OCI-M2 (cell line): ENCODE data around the gene TCF3.
"Not testable (repeated sequence)": the region's sequence is repeated elsewhere in the genome, so short reads cannot be mapped to it uniquely, and the experiment has no call there.

Experiments used
- DNase-seq: peaks from one replicate; lab custom pipeline; 2025; ENCODE audit not compliant: unreplicated experiment; lab: John Stamatoyannopoulos, UW

TCF3 gene

DNA sequence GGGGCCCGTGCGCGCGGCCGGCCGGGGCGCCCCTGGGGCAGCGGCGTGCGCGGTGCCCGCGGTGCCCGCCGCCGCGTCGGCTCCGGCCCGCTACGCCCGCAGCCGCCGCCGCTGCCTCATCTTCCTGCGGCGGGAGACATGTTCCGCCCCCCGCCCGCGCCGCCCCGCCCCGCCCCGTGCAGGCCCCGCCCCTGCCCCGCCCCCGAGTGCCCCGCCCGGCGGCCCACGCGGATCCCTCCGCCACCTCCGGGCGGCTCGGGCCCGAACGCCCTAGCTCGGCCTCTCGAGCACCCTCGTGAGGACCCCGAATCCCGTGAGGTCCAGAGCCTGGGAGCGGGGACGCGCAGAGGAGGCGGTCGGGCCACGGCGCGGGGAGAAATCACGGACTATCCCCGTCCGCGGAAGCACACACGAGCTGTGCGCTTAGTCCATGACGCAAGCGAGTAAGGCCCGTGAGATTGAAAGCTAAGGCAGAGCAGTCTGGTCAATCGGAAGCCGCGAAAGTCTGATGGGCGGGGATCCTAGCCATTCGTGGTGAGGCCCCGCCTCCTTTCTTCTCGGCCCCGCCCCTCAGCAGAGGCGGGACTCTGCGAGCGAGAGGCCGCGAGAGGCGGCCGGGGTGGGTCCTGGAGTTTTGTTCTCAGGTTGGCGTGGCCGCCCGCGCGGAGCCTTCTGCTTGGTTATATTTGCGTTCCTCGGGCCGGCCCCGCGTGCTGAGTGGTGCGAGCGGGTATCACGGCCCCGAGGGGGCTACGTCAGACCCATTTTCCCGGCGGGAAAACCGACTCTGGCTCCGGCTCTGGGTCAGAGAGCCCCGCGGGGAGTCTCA, at the start of gene TCF3:
Gene TCF3 (minus strand): TSS at position 145 of the 829 bp plus-strand sequence. CDS start 2,367 bp downstream, outside the sequence.
- peak; percentile 81 for DNase-seq

DNA sequence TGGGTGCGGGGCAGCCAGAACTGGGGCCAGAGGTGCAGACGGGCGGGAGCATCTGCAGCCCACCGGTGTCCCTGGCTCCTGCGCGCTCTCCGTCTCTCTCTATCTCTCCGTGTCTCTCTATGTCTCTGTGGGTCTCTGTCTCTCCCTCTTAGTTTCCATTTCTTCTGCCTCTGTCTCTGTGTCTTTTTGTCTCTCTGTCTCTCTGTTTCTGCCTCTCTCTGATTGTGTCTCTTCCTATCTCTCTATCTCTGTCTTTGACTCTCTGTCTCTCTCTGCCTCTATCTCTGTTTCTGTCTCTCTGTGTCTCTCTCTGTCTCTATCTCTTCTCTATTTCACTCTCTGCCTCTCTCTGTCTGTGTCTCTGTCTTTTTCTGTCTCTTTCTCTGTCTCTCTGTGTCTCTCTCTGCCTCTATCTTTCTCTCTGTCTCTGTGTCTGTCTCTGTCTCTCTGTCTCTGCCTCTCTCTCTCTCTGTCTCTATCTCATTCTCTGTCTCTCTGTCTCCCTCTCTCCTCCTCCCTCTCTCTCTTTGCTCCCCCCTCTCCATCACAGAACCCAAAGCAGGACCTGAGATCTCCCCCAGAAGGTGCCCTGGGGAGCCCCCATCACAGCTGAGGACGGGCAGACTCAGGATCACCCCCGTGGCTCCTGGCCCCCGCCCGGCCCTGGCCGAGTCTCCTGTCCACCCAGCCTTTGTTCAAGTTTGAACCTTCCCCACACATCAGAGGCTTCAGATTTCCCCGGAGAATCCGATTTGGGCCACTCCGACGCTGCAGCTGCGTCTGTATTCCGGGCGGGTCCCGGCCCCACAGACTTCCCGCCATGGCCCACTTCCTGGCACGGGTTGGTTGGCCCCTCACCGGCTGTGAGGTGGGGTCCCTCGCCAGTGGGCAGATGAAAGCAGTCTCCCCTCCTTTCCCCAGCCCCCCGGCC, 48.6 kb upstream of the TCF3 start:
- no peak for DNase-seq

DNA sequence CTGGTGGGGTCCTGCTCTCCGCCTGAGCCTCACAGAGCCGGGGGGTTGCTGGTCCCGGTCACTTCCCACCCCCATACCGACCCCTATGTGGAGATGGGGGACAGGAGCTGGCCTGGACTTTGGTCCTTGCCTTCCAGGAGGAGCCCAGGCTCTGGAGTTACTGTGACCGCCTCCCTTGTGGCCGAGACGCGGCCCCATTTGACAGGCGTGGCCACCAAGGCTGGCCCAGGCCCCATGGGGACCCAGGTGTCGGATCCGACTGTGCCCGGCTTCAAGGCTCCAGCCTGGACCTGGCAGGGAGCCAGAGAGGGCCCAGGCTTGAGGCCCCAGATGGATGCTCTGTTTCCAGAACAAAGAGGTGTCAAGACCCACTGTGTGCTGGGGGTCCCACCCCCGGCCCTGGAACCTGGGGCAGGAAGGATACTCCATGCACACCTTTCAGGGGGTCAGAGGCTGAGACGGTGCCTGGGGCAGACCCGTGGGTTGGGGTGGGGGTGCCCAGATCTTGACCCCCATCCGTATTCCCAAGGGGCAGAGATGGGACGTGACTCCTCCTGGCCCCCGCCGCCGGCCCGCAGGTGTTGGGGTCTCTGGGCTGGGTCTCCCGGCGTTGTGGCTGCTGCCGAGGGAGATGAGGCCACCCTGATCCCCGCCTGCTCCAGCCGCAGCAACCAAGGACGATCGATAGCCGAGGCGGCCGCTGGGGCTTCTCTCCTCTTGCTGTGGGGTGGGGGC, 47.8 kb upstream of the TCF3 start:
- no peak for DNase-seq

DNA sequence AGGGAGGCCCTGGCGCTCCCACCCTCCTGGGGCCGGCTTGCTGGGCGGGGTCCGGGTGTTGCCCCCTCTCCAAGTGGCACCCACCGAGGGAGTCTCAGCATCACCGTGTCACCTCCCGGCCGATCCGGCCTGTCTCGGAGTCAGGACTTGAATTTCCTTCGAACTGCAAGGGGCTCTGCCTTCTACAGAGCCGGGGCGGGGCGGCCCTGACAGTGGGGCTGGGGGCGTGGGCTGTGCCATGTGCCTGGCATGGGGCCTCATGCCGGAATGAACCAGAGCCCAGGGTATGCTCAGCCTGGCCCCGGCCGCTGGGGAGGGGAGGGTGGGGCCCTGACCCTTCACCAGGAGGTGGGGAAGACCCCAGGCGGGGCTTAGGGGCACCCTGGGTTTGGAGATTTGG, 47.0 kb upstream of the TCF3 start:
- no peak for DNase-seq

GRCh38 chr19:1698636-1699035, 46.2 kb upstream of the TCF3 start:
- DNase-seq: no peak

DNA sequence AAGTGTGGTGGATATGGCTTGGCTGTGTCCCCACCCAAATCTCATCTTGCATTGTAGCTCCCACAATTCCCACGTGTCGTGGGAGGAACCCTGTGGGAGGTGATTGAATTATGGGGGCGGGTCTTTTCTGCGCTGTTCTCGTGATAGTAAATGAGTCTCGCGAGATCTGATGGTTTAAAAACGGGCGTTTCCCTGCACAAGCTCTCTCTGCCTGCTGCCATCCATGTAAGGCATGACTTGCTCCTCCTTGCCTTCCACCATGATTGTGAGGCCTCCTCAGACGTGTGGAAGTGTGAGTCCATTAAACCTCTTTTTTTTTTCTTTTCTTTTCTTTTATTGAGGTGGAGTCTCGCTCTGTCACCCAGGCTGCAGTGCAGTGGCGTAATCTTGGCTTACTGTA, 43.1 kb upstream of the TCF3 start:
- DNase-seq: not testable (repeated sequence)

DNA sequence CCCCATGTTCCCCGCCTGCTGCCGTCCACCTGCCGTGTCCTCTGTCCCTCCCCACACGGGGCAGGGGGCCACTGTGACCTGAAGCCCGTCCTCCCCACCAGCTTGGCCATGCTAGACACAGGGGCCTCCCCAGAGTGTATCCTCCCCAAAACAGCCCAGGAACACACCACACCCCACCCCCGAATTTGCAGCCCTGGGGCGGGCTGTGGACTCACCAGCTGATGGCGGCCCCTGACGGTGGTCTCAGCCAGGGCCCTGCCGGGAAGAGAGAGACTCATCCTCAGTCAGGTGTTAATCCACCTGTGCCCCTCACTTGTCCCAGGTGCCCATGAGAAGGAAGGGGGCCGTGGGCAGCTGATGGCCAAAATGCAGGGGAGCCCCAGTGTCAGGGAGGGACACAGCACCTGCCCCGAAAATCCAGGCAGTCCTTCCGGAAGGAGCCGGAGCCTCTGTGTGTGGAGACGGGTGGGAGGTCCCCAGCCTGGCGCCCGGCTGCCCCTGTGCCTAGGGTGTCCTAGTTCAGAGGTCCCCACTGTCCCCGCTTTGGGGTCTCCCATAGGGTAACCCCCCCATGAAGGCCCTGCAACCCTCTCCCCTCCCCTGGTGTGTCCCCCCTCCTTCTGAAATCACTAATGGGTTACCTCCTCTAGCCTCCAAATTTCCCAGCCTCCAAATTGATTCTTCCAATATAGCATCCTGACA, 39.3 kb upstream of the TCF3 start:
- no peak for DNase-seq

DNA sequence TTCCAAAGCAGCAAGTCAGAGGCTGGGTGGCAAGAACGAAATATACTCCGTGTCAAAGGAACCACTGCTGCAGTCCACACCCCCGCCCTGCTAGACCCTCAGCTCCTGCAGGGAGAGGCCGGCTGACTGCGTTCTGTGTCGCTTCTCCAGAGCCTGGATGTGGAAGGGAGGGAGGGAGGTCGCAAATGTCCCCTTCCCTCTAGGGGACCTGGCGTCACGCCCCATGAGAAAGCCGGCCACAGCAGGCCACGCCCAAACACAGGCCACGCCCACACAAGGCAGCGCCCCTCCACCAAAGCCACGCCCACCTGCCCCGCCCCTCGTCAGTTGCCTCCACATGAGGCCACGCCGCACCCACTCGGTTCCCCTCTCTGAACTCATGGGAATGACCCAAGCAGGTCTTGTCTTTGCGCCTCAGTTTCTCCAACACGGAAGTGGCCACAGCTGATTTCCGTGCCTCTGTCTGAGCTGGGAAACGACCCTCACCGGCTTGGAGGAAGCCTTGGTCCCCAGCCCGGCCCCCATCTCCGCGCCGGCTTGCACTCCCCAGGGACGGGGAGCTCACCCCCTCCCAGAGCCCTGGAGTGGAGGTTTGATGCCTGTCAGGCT, 38.4 kb upstream of the TCF3 start:
- no peak for DNase-seq

- not testable (repeated sequence) for DNase-seq
Observed at GRCh38 chr19:1685785-1686184, 33.4 kb upstream of the TCF3 start.

- DNase-seq: no peak
Observed at GRCh38 chr19:1685046-1685445, 32.6 kb upstream of the TCF3 start.

GRCh38 chr19:1684573-1684912, 32.1 kb upstream of the TCF3 start:
- no peak for DNase-seq

- DNase-seq: no peak
Observed at GRCh38 chr19:1683869-1684572, 31.6 kb upstream of the TCF3 start.

GRCh38 chr19:1680976-1681375, 28.6 kb upstream of the TCF3 start:
- DNase-seq: no peak

DNA sequence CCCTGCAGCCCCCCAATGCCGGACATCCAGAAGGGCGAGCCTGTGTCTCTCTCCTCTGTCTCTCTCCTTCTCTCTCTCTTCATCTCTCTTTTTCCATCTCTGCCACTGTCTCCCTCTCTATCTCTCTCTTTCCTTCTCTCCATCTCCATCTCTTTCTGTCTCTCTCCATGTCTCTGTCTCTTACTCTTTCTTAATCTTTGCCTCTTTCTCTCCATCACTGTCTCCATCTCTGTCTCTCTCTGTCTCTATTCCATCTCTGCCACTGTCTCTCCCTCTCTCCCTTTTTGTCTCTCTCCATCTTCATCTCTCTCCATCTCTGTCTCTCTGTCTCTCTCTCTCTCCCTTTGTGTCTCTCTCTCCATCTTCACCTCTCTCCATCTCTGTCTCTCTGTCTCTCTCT, 25.7 kb upstream of the TCF3 start:
- DNase-seq: no peak

DNA sequence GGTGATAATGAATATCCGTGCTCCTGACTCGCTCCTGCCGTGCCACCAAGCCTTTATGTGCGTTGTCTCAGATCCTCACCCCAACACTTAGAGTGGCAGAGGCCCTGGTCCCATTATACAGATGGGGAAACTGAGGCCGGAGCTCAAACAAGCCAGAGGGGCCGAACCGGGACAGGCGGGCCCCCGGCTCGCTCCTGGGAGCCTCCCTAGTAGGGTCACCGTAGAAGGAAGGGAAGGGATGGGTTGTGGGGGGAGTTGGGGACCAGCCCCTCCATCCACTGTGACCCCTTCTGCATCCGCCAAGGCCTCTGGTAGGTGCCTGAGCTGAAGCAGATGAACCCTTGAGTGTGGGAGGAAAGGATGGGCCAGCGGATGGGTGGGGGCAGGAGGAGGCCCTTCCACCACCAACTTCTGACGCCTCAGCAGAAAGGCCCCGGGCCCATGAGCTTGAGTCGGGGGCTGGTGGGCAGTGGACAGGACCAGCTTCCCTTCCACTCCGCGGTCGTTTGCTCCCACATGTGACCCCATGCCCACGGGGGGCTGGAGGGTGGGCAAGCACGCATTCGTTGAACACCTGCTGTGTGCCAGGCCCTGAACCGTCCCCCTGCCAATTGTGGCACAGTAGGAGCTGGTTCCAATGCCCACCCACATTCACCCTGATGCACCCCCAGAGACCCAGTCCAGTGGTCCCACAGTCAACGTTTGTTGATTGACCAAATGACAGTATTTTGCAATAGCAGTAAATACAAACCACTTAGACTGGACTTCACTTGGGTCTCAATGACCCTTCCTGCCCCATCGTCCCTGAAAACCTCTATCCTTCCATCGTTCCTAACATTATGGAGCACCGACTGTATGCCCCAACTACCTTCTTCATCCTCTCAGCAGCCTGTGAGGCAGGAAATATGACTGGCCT, 24.2 kb upstream of the TCF3 start:
- DNase-seq: no peak

GRCh38 chr19:1675633-1676350, 23.4 kb upstream of the TCF3 start:
- no peak for DNase-seq

GRCh38 chr19:1674293-1674679, 21.9 kb upstream of the TCF3 start:
- no peak for DNase-seq

DNA sequence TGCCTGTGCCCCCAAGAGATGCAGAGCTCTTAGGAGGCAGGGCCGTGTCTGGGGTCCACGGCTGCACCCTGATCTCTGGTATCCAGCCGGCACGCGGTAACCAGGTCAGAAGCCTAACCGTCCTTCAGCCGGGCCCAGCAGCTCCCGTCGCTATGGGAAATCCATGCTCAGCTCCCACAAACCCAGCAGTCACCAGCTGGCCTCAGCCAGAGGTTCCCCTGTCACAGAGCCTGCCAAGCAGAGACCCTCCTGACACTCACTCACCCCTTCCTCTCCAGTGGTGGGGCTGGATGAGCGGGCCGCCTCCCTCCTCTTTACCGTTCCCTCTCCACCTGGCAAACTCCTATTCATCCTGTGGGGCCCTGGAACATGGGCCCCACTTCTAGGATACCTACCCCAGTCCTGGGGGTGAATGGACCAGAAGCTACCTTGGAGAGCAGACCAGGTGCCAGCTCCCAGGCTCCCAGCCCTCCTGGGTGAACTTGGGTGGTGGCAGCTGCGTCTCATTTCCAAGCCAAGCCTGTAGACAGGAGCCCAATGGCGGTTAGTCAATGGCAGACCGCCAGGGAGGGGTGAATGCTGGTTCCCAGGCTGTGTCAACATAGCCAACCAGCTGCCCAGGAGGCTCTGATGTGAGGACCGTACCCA, 21.4 kb upstream of the TCF3 start:
- DNase-seq: no peak
